MCF 10A (cell line): ENCODE measurements around the gene BMPR1B. TPM values are rescaled to one million over a fixed set of nuclear protein-coding genes. Genes with fewer than 3 reads are reported as not detected.

Source experiments
- BruUV-seq: library from RNA; stranded (reverse); fragments of 400-500 nt; replicated peaks from 2 replicates; lab custom pipeline; 2021; lab: Mats Ljungman, UMichigan
- CTCF ChIA-PET: fragments of 300-600 bp; sonication (Branson Sonifier 250); formaldehyde crosslinking; extraction: SDS; loops from one replicate; lab custom pipeline; 2021; ENCODE audit warnings: antibody characterized with exemption, inconsistent platforms; lab: Yijun Ruan, JAX
- POLR2A ChIA-PET: fragments of 300-600, 350-650 bp; sonication (Branson Sonifier 250); formaldehyde crosslinking; extraction: SDS; loops from one replicate; lab custom pipeline; 2020; ENCODE audit warnings: antibody characterized with exemption, inconsistent platforms; lab: Yijun Ruan, JAX
- DNase-seq: peaks from one replicate; pipeline ENCODE4 v3.0.0-alpha.2; 2018; ENCODE audit not compliant: unreplicated experiment
- H3K27ac Mint-ChIP-seq: one replicate; pipeline ENCODE4 v1.8.0; 2022; ENCODE audit warnings: mild to moderate bottlenecking, low read depth, mixed read lengths; ENCODE audit not compliant: unreplicated experiment
- H3K27me3 Mint-ChIP-seq: one replicate; pipeline ENCODE4 v1.8.0; 2022; ENCODE audit warnings: mixed read lengths; ENCODE audit not compliant: insufficient read depth, unreplicated experiment
- H3K36me3 Mint-ChIP-seq: one replicate; pipeline ENCODE4 v1.8.0; 2022; ENCODE audit warnings: mild to moderate bottlenecking, moderate library complexity, mixed read lengths; ENCODE audit not compliant: insufficient read depth, unreplicated experiment
- H3K4me1 Mint-ChIP-seq: one replicate; pipeline ENCODE4 v1.8.0; 2022; ENCODE audit warnings: mixed read lengths; ENCODE audit not compliant: insufficient read depth, unreplicated experiment
- H3K4me3 Mint-ChIP-seq: one replicate; pipeline ENCODE4 v1.8.0; 2022; ENCODE audit warnings: mild to moderate bottlenecking, moderate library complexity, mixed read lengths; ENCODE audit not compliant: unreplicated experiment
- H3K9me3 Mint-ChIP-seq: one replicate; pipeline ENCODE4 v1.8.0; 2022; ENCODE audit warnings: mixed read lengths; ENCODE audit not compliant: unreplicated experiment
- intact Hi-C: fragments of 100-400 bp; cut with micrococcal nuclease; formaldehyde crosslinking; loops from 2 replicates; pipeline ENCODE4 v1.14.1; 2022
- total RNA-seq: library from RNA; stranded (reverse); gene quantifications from 2 replicates; pipeline ENCODE4 v1.2.3, GENCODE V29; 2022
- TF ChIP-seq, protein P1 (sequence below): fragments of 200-600 bp; IDR thresholded peaks from one replicate; pipeline ENCODE4 v1.8.0; 2022; ENCODE audit warnings: antibody characterized with exemption, mild to moderate bottlenecking; ENCODE audit not compliant: unreplicated experiment

Gene BMPR1B
- total RNA-seq, 1 experiment from 2014 or later = 18.8 TPM

DNA sequence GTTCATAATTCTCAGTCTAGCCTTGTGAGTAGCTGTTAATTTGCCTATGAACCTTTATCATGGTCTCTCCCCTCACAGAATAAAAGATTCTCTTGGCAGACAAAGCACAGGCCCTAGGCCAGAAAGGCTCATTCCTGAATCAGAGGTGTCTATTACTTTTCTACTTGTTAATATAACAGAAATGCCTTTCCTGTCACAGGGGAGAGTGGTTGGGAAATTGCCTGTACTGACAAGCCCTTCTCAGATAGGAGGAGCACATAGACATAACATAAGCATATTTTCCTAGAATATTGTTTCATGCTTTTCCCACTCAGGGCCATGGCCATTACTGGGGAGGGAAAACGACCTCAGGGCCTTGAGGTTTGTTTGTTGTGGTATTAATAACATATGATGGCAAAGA, 308.3 kb downstream of the BMPR1B start:
- DNase-seq = peak; percentile 36
- Mint-ChIP-seq H3K27me3 (no peaks in the 10 kb centered on the region), H3K4me1 (peaks cover 9% of the 10 kb centered on the region), H3K4me3 (no peak overlapping the region), H3K36me3 (no peaks in the 10 kb centered on the region), H3K9me3 (peaks cover 8% of the 10 kb centered on the region), H3K27ac (peak overlapping the region; percentile 70)
- intact Hi-C loops = no loop called here
- ChIA-PET POLR2A (no interaction called here), CTCF (interaction anchor here (0.6 kb wide), 1 partner anchor 47 kb away, joined by 3 read pairs; no protein-coding TSS in a partner anchor)
- BruUV-seq = no TSS peak
- TF ChIP-seq, protein P1, sequence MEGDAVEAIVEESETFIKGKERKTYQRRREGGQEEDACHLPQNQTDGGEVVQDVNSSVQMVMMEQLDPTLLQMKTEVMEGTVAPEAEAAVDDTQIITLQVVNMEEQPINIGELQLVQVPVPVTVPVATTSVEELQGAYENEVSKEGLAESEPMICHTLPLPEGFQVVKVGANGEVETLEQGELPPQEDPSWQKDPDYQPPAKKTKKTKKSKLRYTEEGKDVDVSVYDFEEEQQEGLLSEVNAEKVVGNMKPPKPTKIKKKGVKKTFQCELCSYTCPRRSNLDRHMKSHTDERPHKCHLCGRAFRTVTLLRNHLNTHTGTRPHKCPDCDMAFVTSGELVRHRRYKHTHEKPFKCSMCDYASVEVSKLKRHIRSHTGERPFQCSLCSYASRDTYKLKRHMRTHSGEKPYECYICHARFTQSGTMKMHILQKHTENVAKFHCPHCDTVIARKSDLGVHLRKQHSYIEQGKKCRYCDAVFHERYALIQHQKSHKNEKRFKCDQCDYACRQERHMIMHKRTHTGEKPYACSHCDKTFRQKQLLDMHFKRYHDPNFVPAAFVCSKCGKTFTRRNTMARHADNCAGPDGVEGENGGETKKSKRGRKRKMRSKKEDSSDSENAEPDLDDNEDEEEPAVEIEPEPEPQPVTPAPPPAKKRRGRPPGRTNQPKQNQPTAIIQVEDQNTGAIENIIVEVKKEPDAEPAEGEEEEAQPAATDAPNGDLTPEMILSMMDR = no peak

DNA sequence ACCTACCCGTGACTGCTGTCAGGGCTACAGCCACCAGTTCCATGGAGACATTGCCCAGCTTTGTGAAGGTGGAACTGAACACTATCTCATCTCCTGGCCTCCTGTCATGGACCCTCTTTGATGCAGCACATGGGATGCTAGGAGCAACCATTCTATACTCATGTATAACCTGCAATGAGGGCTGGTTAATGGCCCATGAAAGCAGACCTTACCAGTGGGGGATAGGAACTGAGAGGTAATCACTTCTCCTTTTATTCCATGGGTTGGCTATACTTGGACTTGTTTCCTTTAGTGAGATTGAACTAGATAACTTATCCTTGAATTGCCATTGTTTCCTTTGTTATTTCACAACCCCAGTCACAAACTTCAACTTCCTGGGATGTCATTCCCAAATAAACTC, 310.6 kb downstream of the BMPR1B start:
- Mint-ChIP-seq H3K27me3 (no peaks in the 10 kb centered on the region), H3K9me3 (peaks cover 8% of the 10 kb centered on the region), H3K4me3 (no peak overlapping the region), H3K36me3 (no peaks in the 10 kb centered on the region), H3K27ac (no peak overlapping the region), H3K4me1 (peaks cover 9% of the 10 kb centered on the region)
- DNase-seq = no peak
- ChIA-PET CTCF (no interaction called here), POLR2A (no interaction called here)
- intact Hi-C loops = no loop called here
- TF ChIP-seq, protein P1 = no peak
- BruUV-seq = no TSS peak

GRCh38 chr4:95068818-95069478, 311.2 kb downstream of the BMPR1B start:
- Mint-ChIP-seq H3K4me1 (peaks cover 9% of the 10 kb centered on the region), H3K27ac (no peak overlapping the region), H3K27me3 (no peaks in the 10 kb centered on the region), H3K36me3 (no peaks in the 10 kb centered on the region), H3K4me3 (no peak overlapping the region), H3K9me3 (peaks cover 8% of the 10 kb centered on the region)
- intact Hi-C loops = no loop called here
- DNase-seq = no peak
- BruUV-seq = no TSS peak
- POLR2A ChIA-PET = no interaction called here
- CTCF ChIA-PET = no interaction called here
- TF ChIP-seq, protein P1 = no peak

GRCh38 chr4:95071851-95072250, 314.1 kb downstream of the BMPR1B start:
- DNase-seq = no peak
- BruUV-seq = no TSS peak
- peaks cover 8% of the 10 kb centered on the region for H3K9me3 Mint-ChIP-seq
- H3K4me3 Mint-ChIP-seq = no peak overlapping the region
- TF ChIP-seq, protein P1 = no peak
- H3K4me1 Mint-ChIP-seq = no peaks in the 10 kb centered on the region
- ChIA-PET POLR2A (no interaction called here), CTCF (no interaction called here)
- no peaks in the 10 kb centered on the region for H3K36me3 Mint-ChIP-seq
- no peaks in the 10 kb centered on the region for H3K27me3 Mint-ChIP-seq
- intact Hi-C loops = no loop called here
- H3K27ac Mint-ChIP-seq = no peak overlapping the region
